ENCODE data around the gene RANBP17. TPM values are rescaled to one million over a fixed set of nuclear protein-coding genes. Genes with fewer than 3 reads are reported as not detected.

Gene RANBP17
- total and polyA plus RNA-seq, 2 of the 4 experiments (the other 2 are of a cell fraction), result 8.2 to 29.0 TPM

GRCh38 chr5:170907758-170908157 lies 45.9 kb downstream of the RANBP17 start:
- Histone ChIP-seq H2BK120ac (ENCODE audit: low read depth, low read length) (no peak overlapping the region), H2AFZ (replicated peaks; ENCODE audit: low read length, poor library complexity) (no peak overlapping the region), H3K4me1 (ENCODE audit: control insufficient read depth, insufficient read depth, low read length) (peaks cover 2% of the 10 kb centered on the region; the same call in 1 of the 2 replicates), H4K91ac (ENCODE audit: insufficient read depth, low read depth, low read length) (no peak overlapping the region), H2AK9ac (replicated peaks; ENCODE audit: low read depth, low read length, poor library complexity) (no peak overlapping the region), H2AK5ac (ENCODE audit: low read depth, low read length) (no peak overlapping the region), H2BK5ac (ENCODE audit: low read depth, low read length, poor library complexity, severe bottlenecking) (no peak overlapping the region), H3K4me3 (ENCODE audit: insufficient read depth, low read depth, low read length) (no peak overlapping the region), H2BK15ac (ENCODE audit: low read depth, low read length) (no peak overlapping the region), H3K9me1 (ENCODE audit: insufficient read depth, low read length) (no peaks in the 10 kb centered on the region), H3K4ac (ENCODE audit: low read depth, low read length) (no peak overlapping the region), H3K56ac (ENCODE audit: extremely low read depth, insufficient read depth, low read length) (no peak overlapping the region), H4K5ac (ENCODE audit: low read depth, low read length) (no peak overlapping the region), H3K14ac (replicated peaks; ENCODE audit: low read depth, low read length) (no peak overlapping the region), H3K9me3 (ENCODE audit: control insufficient read depth, insufficient read depth, low read length) (peaks cover 3% of the 10 kb centered on the region; the same call in 1 of the 2 replicates), H3K23ac (ENCODE audit: low read depth, low read length) (no peak overlapping the region), H3K18ac (ENCODE audit: low read depth, low read length) (no peak overlapping the region; the same call in 1 of the 2 replicates), H3K36me3 (ENCODE audit: control insufficient read depth, insufficient read depth, low read length) (peaks cover 2% of the 10 kb centered on the region; the same call in 1 of the 2 replicates), H3K9ac (ENCODE audit: low read depth, low read length) (no peak overlapping the region), H2BK20ac (ENCODE audit: low read depth, low read length) (no peak overlapping the region), H4K20me1 (ENCODE audit: insufficient read depth, low read length) (no peaks in the 10 kb centered on the region), H3K27ac (ENCODE audit: insufficient read depth, low read length) (no peak overlapping the region), H3K4me2 (ENCODE audit: low read depth, low read length) (peak overlapping the region; percentile 45; the same call in 1 of the 2 replicates), H3K27me3 (ENCODE audit: control insufficient read depth, insufficient read depth, low read length) (no peaks in the 10 kb centered on the region), H4K8ac (ENCODE audit: low read depth in 2 of 2, low read length in 2 of 2) (no peak overlapping the region), H3K79me1 (ENCODE audit: low read depth in 1 of 2, low read length in 2 of 2) (no peaks in the 10 kb centered on the region)
- in situ Hi-C loops (cut with MboI; ENCODE audit: low sequenced_read_pairs) (no loop called here), intact Hi-C loops (cut with micrococcal nuclease) (no loop called here), dilution Hi-C loops (cut with HindIII; ENCODE audit: low sequenced_read_pairs, unreplicated experiment) (no loop called here)
- DNase-seq (peak; percentile 85), ATAC-seq (ENCODE audit: low read depth) (peak; percentile 73)
- ChIA-PET CTCF (interaction anchor here (0.6 kb wide), 1 partner anchor 14 kb away, joined by 4 read pairs; no protein-coding TSS in a partner anchor), POLR2A (ENCODE audit: unreplicated experiment) (no interaction called here)
- no peak for TF ChIP-seq RCOR1 (IDR thresholded peaks at IDR 0.05; ENCODE audit: insufficient replicate concordance, low read length)
- TF ChIP-seq FOS (IDR thresholded peaks at IDR 0.05; ENCODE audit: low read depth, low read length), result peak; percentile 19; the same call in 1 of the 2 replicates
- TF ChIP-seq MXI1 (IDR thresholded peaks at IDR 0.05; ENCODE audit: borderline replicate concordance, low read depth, low read length), result no peak
- no peak for TF ChIP-seq ELK1 (IDR thresholded peaks at IDR 0.05; ENCODE audit: borderline replicate concordance, low read depth, low read length)
- no peak for TF ChIP-seq POLR2A (IDR thresholded peaks at IDR 0.05; ENCODE audit: low read depth, low read length)
- TF ChIP-seq CTCF (conservative IDR thresholded peaks at IDR 0.05; ENCODE audit: low read depth, low read length), result no peak
- peak; percentile 74 for TF ChIP-seq CEBPB (IDR thresholded peaks at IDR 0.05; ENCODE audit: low read depth, low read length)
- TF ChIP-seq MAZ (IDR thresholded peaks at IDR 0.05; ENCODE audit: borderline replicate concordance, low read depth, low read length), result no peak
- WGBS, 2 experiments (ENCODE audit: extremely low coverage in 2 of 2, insufficient read length in 1 of 2), result no CpG with 5 or more reads among the region's 1 CpG
- no TSS peak for BruUV-seq (replicated peaks)

All from IMR-90 (cell line).